IMR-90 (cell line): ENCODE measurements around the gene REEP2. TPM values are rescaled to one million over a fixed set of nuclear protein-coding genes. Genes with fewer than 3 reads are reported as not detected.
"Not testable (repeated sequence)": the region's sequence is repeated elsewhere in the genome, so short reads cannot be mapped to it uniquely, and the experiment has no call there.

ENCODE experiments used
- ATAC-seq: fragments of 200-7000 bp; cut with Tn5 transposase; 2 replicates; pipeline ENCODE4 v1.9.1; 2020; ENCODE audit warnings: low read depth, mild to moderate bottlenecking, moderate library complexity
- BruUV-seq: library from RNA; stranded (reverse); fragments of 400-500 nt; replicated peaks from 2 replicates; lab custom pipeline; 2021; lab: Mats Ljungman, UMichigan
- CTCF ChIA-PET: fragments of 300-600 bp; formaldehyde crosslinking; extraction: SDS; loops from one replicate; lab custom pipeline; 2021; ENCODE audit warnings: antibody characterized with exemption; lab: Yijun Ruan, JAX
- POLR2A ChIA-PET: fragments of 300-600 bp; sonication (Branson Sonifier 250); formaldehyde crosslinking; loops from one replicate; lab custom pipeline; 2022; ENCODE audit warnings: antibody characterized with exemption; ENCODE audit not compliant: unreplicated experiment; lab: Charles Lee
- DNase-seq: peaks from one replicate; pipeline ENCODE4 v3.0.0; 2013
- H2AFZ ChIP-seq: replicated peaks from 2 replicates; pipeline ENCODE3; 2013; ENCODE audit warnings: low read length, mild to moderate bottlenecking; ENCODE audit not compliant: poor library complexity
- H2AK5ac ChIP-seq: 2 replicates; pipeline ENCODE4 v1.6.1; 2013; ENCODE audit warnings: low read depth, low read length, inconsistent platforms
- H2AK9ac ChIP-seq: replicated peaks from 2 replicates; pipeline ENCODE3; 2013; ENCODE audit warnings: mild to moderate bottlenecking, low read depth, low read length, moderate library complexity; ENCODE audit not compliant: poor library complexity
- H2BK120ac ChIP-seq: 2 replicates; pipeline ENCODE4 v1.6.1; 2013; ENCODE audit warnings: low read depth, low read length, inconsistent platforms
- H2BK15ac ChIP-seq: 3 replicates; pipeline ENCODE4 v1.6.1; 2013; ENCODE audit warnings: low read depth, low read length, inconsistent platforms
- H2BK20ac ChIP-seq: 2 replicates; pipeline ENCODE4 v1.6.1; 2013; ENCODE audit warnings: low read depth, mild to moderate bottlenecking, inconsistent platforms, low read length, moderate library complexity
- H2BK5ac ChIP-seq: 2 replicates; pipeline ENCODE4 v1.6.1; 2013; ENCODE audit warnings: mild to moderate bottlenecking, low read depth, low read length, inconsistent platforms; ENCODE audit not compliant: poor library complexity, severe bottlenecking
- H3K14ac ChIP-seq: replicated peaks from 2 replicates; pipeline ENCODE4 v1.6.1; 2013; ENCODE audit warnings: low read depth, low read length, inconsistent platforms
- H3K18ac ChIP-seq: 2 replicates; pipeline ENCODE4 v1.6.1; 2013; ENCODE audit warnings: low read depth, low read length, control low read depth
- H3K23ac ChIP-seq: 2 replicates; pipeline ENCODE4 v1.6.1; 2013; ENCODE audit warnings: low read depth, low read length, inconsistent platforms
- H3K27ac ChIP-seq: 2 replicates; pipeline ENCODE4 v1.5.1; 2013; ENCODE audit warnings: mild to moderate bottlenecking, control low read depth, low read length; ENCODE audit not compliant: insufficient read depth
- H3K27me3 ChIP-seq: 2 replicates; pipeline ENCODE4 v1.6.1; 2013; ENCODE audit warnings: low read length; ENCODE audit not compliant: control insufficient read depth, insufficient read depth
- H3K36me3 ChIP-seq: 2 replicates; pipeline ENCODE4 v1.6.1; 2013; ENCODE audit warnings: low read length, mixed read lengths; ENCODE audit not compliant: control insufficient read depth, insufficient read depth
- H3K4ac ChIP-seq: 2 replicates; pipeline ENCODE4 v1.6.1; 2013; ENCODE audit warnings: low read depth, low read length, inconsistent platforms
- H3K4me1 ChIP-seq: 2 replicates; pipeline ENCODE4 v1.6.1; 2013; ENCODE audit warnings: low read length, mixed read lengths; ENCODE audit not compliant: control insufficient read depth, insufficient read depth
- H3K4me2 ChIP-seq: 2 replicates; pipeline ENCODE4 v1.6.1; 2013; ENCODE audit warnings: low read depth, mild to moderate bottlenecking, control low read depth, low read length, moderate library complexity
- H3K4me3 ChIP-seq: 2 replicates; pipeline ENCODE4 v1.5.1; 2013; ENCODE audit warnings: low read depth, mild to moderate bottlenecking, control low read depth, low read length, moderate library complexity; ENCODE audit not compliant: insufficient read depth
- H3K56ac ChIP-seq: 2 replicates; pipeline ENCODE4 v1.6.1; 2013; ENCODE audit warnings: low read length, inconsistent platforms; ENCODE audit not compliant: insufficient read depth; ENCODE audit errors: extremely low read depth
- H3K79me1 ChIP-seq, 2 experiments: 2 replicates each; pipeline ENCODE4 v1.6.1; 2013; ENCODE audit warnings: low read length in 2 of 2, inconsistent platforms in 1 of 2, low read depth in 1 of 2
- H3K9ac ChIP-seq: 2 replicates; pipeline ENCODE4 v1.6.1; 2013; ENCODE audit warnings: low read depth, low read length, control low read depth
- H3K9me1 ChIP-seq: 2 replicates; pipeline ENCODE4 v1.6.1; 2013; ENCODE audit warnings: low read length, inconsistent platforms; ENCODE audit not compliant: insufficient read depth
- H3K9me3 ChIP-seq: 2 replicates; pipeline ENCODE4 v1.6.1; 2013; ENCODE audit warnings: low read length; ENCODE audit not compliant: control insufficient read depth, insufficient read depth
- H4K20me1 ChIP-seq: 2 replicates; pipeline ENCODE4 v1.6.1; 2013; ENCODE audit warnings: low read length, inconsistent platforms; ENCODE audit not compliant: insufficient read depth
- H4K5ac ChIP-seq: 2 replicates; pipeline ENCODE4 v1.6.1; 2013; ENCODE audit warnings: mild to moderate bottlenecking, low read depth, low read length, control low read depth
- H4K8ac ChIP-seq, 2 experiments: 2 replicates each; pipeline ENCODE4 v1.6.1; 2013; ENCODE audit warnings: low read depth in 2 of 2, low read length in 2 of 2, control low read depth in 1 of 2, inconsistent platforms in 1 of 2
- H4K91ac ChIP-seq: 2 replicates; pipeline ENCODE4 v1.6.1; 2013; ENCODE audit warnings: low read depth, low read length, inconsistent platforms; ENCODE audit not compliant: insufficient read depth
- BHLHE40 ChIP-seq: fragments of 150-350 bp; IDR thresholded peaks from 2 replicates; pipeline ENCODE4 v1.6.1; 2016; ENCODE audit warnings: mild to moderate bottlenecking, low read depth, low read length
- CEBPB ChIP-seq: IDR thresholded peaks from 2 replicates; pipeline ENCODE4 v1.6.1; 2012; ENCODE audit warnings: low read depth, low read length, improper control_type of control experiment
- WGBS, 2 experiments: methylation state at CpG; one replicate each; pipeline versions ENCODE4 v1.1.5 to v1.1.7; 2013; ENCODE audit warnings: missing lambda C conversion rate in 2 of 2; ENCODE audit not compliant: insufficient read length in 1 of 2; ENCODE audit errors: extremely low coverage in 2 of 2; 5-methylcytosine and 5-hydroxymethylcytosine counted together
- dilution Hi-C: fragments of 300-500 bp; cut with HindIII; formaldehyde crosslinking; loops from one replicate; pipeline ENCODE4 v1.14.3; 2018; ENCODE audit warnings: low sequenced_read_pairs; ENCODE audit not compliant: unreplicated experiment
- in situ Hi-C: fragments of 300-500 bp; cut with MboI; formaldehyde crosslinking; loops from 3 replicates; pipeline ENCODE4 v1.14.3; 2019; ENCODE audit warnings: low sequenced_read_pairs, inconsistent platforms, mixed read lengths
- intact Hi-C: fragments of 100-400 bp; cut with micrococcal nuclease; formaldehyde crosslinking; loops from 2 replicates; pipeline ENCODE4 v1.10.0; 2022
- polyA plus RNA-seq, 3 experiments: library from polyadenylated mRNA; depleted of rRNA; stranded (reverse); fragments of >200 nt; gene quantifications; 2 replicates each; pipeline ENCODE4 v1.2.3, GENCODE V29; 2012; ENCODE audit warnings: low replicate concordance in 1 of 3
- total RNA-seq: library from RNA; depleted of rRNA; stranded (reverse); fragments of >200 nt; gene quantifications from 2 replicates; pipeline ENCODE4 v1.2.3, GENCODE V29; 2012

Gene REEP2
- total and polyA plus RNA-seq, 2 of the 4 experiments (the other 2 are of a cell fraction) = 12.4 to 17.0 TPM

GRCh38 chr5:138389332-138389731 lies 49.5 kb upstream of the REEP2 start:
- peaks cover 41% of the 10 kb centered on the region for H3K36me3 ChIP-seq
- no CpG with 5 or more reads among the region's 3 CpGs for WGBS, 2 experiments

GRCh38 chr5:138389911-138390310 lies 48.9 kb upstream of the REEP2 start:
- H3K79me1 ChIP-seq, H3K9me3 ChIP-seq, H4K5ac ChIP-seq, in situ Hi-C loops, H2BK15ac ChIP-seq, H2AFZ ChIP-seq, H3K4me3 ChIP-seq, ATAC-seq, H3K14ac ChIP-seq, H4K20me1 ChIP-seq, H3K18ac ChIP-seq, H3K27ac ChIP-seq, H2AK5ac ChIP-seq, dilution Hi-C loops, H3K9ac ChIP-seq, H3K27me3 ChIP-seq, H2BK20ac ChIP-seq, BruUV-seq, H3K23ac ChIP-seq, H2BK120ac ChIP-seq, H3K4ac ChIP-seq, DNase-seq, H3K56ac ChIP-seq, POLR2A ChIA-PET, H4K8ac ChIP-seq, H2BK5ac ChIP-seq, H3K9me1 ChIP-seq, H3K4me1 ChIP-seq, H3K4me2 ChIP-seq, H4K91ac ChIP-seq, H2AK9ac ChIP-seq: not testable (repeated sequence)
- no CpG with 5 or more reads among the region's 10 CpGs for WGBS, 2 experiments
- CTCF ChIA-PET = interaction anchor here (0.6 kb wide), 1 partner anchor 23 kb away, joined by 3 read pairs; no protein-coding TSS in a partner anchor
- intact Hi-C loops = loop anchor here (5.0 kb wide), 1 partner anchor 32 kb away; no protein-coding TSS in a partner anchor
- H3K36me3 ChIP-seq = peaks cover 38% of the 10 kb centered on the region

More at GRCh38 chr5:138389332-138389731, 49.5 kb upstream of the REEP2 start:
- H4K5ac ChIP-seq = no peak overlapping the region
- no peak overlapping the region for H3K4me2 ChIP-seq
- no peak overlapping the region for H2AK5ac ChIP-seq
- intact Hi-C loops (loop anchor here (5.0 kb wide), 1 partner anchor 33 kb away; no protein-coding TSS in a partner anchor), dilution Hi-C loops (no loop called here), in situ Hi-C loops (no loop called here)
- no peak overlapping the region for H3K27ac ChIP-seq
- ChIA-PET POLR2A (no interaction called here), CTCF (no interaction called here)
- H3K56ac ChIP-seq = no peak overlapping the region
- H4K20me1 ChIP-seq = no peaks in the 10 kb centered on the region
- DNase-seq (no peak), ATAC-seq (no peak)
- no peaks in the 10 kb centered on the region for H3K9me3 ChIP-seq
- no peak overlapping the region for H3K4ac ChIP-seq
- no peak overlapping the region for H2BK120ac ChIP-seq
- no peaks in the 10 kb centered on the region for H3K4me1 ChIP-seq
- H3K23ac ChIP-seq = no peak overlapping the region
- H2BK20ac ChIP-seq = no peak overlapping the region
- no TSS peak for BruUV-seq
- H2BK15ac ChIP-seq = no peak overlapping the region
- TF ChIP-seq CEBPB (peak; percentile 83), BHLHE40 (no peak)
- no peak overlapping the region for H2AK9ac ChIP-seq
- H3K14ac ChIP-seq = no peak overlapping the region
- H2BK5ac ChIP-seq = no peak overlapping the region
- peaks cover 4% of the 10 kb centered on the region; the same call in 1 of the 2 replicates for H3K9me1 ChIP-seq
- no peak overlapping the region for H2AFZ ChIP-seq
- no peak overlapping the region for H4K91ac ChIP-seq
- no peak overlapping the region for H3K18ac ChIP-seq
- H4K8ac ChIP-seq = no peak overlapping the region
- H3K27me3 ChIP-seq = no peaks in the 10 kb centered on the region
- no peak overlapping the region for H3K4me3 ChIP-seq
- no peak overlapping the region for H3K9ac ChIP-seq
- peaks cover under 1 to 3% of the 10 kb centered on the region in 2 experiments; a peak in 2 of 4 replicates for H3K79me1 ChIP-seq
